HEK293 (cell line): ENCODE data around the gene SLC33A1.

Experiments used
- CTCF ChIA-PET: fragments of 350-600 bp; formaldehyde crosslinking; extraction: SDS; loops from one replicate; lab custom pipeline; 2021; ENCODE audit warnings: antibody characterized with exemption; lab: Yijun Ruan, JAX
- POLR2A ChIA-PET: fragments of 300-600 bp; formaldehyde crosslinking; extraction: SDS; loops from one replicate; lab custom pipeline; 2020; ENCODE audit warnings: antibody characterized with exemption, inconsistent platforms; lab: Yijun Ruan, JAX
- H3K27ac ChIP-seq: fragments of 200-500 bp; sonication (Bioruptor generic); 2 replicates; pipeline ENCODE4 v1.5.1; 2014; ENCODE audit warnings: low read depth, low read length, control low read depth, inconsistent platforms; ENCODE audit errors: extremely low read depth
- H3K36me3 ChIP-seq, 2 experiments: fragments of 200-500 bp in 1 of 2; sonication (Bioruptor generic) in 1 of 2; 1 replicate in 1 of 2; 2 replicates in 1 of 2; pipeline ENCODE4 v1.5.1; 2014 to 2017; ENCODE audit warnings: inconsistent platforms in 2 of 2, low read length in 2 of 2; ENCODE audit not compliant: control insufficient read depth in 2 of 2, insufficient read depth in 1 of 2
- H3K4me1 ChIP-seq: fragments of 200-500 bp; sonication (Bioruptor generic); 2 replicates; pipeline ENCODE4 v1.5.1; 2014; ENCODE audit warnings: mild to moderate bottlenecking, low read length, inconsistent platforms; ENCODE audit not compliant: control insufficient read depth, insufficient read depth
- H3K4me3 ChIP-seq: 2 replicates; pipeline ENCODE4 v1.5.1; 2011; ENCODE audit warnings: low read depth, mild to moderate bottlenecking, control low read depth, low read length, moderate library complexity
- H3K9me3 ChIP-seq: fragments of 200-500 bp; sonication (Bioruptor generic); 2 replicates; pipeline ENCODE4 v1.5.1; 2014; ENCODE audit warnings: low read depth, low read length, inconsistent platforms; ENCODE audit not compliant: control insufficient read depth, insufficient read depth
- BCL11B ChIP-seq: fragments of 450-650 bp; formaldehyde crosslinking; IDR thresholded peaks from 2 replicates; pipeline ENCODE4 v1.5.1; 2016; ENCODE audit warnings: low read depth, missing biosample characterization, missing genetic modification characterization
- GLI2 ChIP-seq: fragments of 450-650 bp; formaldehyde crosslinking; IDR thresholded peaks from 2 replicates; pipeline ENCODE4; 2017; ENCODE audit warnings: missing biosample characterization, missing genetic modification characterization, low read depth, borderline replicate concordance
- HOXA7 ChIP-seq: sonication (generic); formaldehyde crosslinking; IDR thresholded peaks from 2 replicates; pipeline ENCODE4 v1.8.1; 2022; ENCODE audit warnings: missing genetic modification reagents, borderline replicate concordance
- KLF9 ChIP-seq: fragments of 450-650 bp; formaldehyde crosslinking; IDR thresholded peaks from 2 replicates; pipeline ENCODE4 v1.5.1; 2016; ENCODE audit warnings: missing biosample characterization, missing genetic modification characterization, low read depth
- PRDM1 ChIP-seq: fragments of 450-650 bp; formaldehyde crosslinking; IDR thresholded peaks from 2 replicates; pipeline ENCODE4; 2016; ENCODE audit warnings: missing biosample characterization, missing genetic modification characterization
- RBAK ChIP-seq: fragments of 450-650 bp; formaldehyde crosslinking; IDR thresholded peaks from 2 replicates; pipeline ENCODE4 v1.5.1; 2016; ENCODE audit warnings: missing biosample characterization, missing genetic modification characterization
- ZNF10 ChIP-seq: fragments of 450-650 bp; formaldehyde crosslinking; IDR thresholded peaks from 2 replicates; pipeline ENCODE4 v1.5.1; 2017; ENCODE audit warnings: missing biosample characterization, missing genetic modification characterization
- ZNF169 ChIP-seq: fragments of 450-650 bp; formaldehyde crosslinking; IDR thresholded peaks from 2 replicates; pipeline ENCODE4 v1.5.1; 2016; ENCODE audit warnings: missing biosample characterization, missing genetic modification characterization
- ZNF2 ChIP-seq: fragments of 450-650 bp; formaldehyde crosslinking; IDR thresholded peaks from 2 replicates; pipeline ENCODE4 v1.5.1; 2016; ENCODE audit warnings: missing biosample characterization, missing genetic modification characterization
- ZNF266 ChIP-seq: fragments of 450-650 bp; formaldehyde crosslinking; IDR thresholded peaks from 2 replicates; pipeline ENCODE4 v1.5.1; 2016; ENCODE audit warnings: missing biosample characterization, missing genetic modification characterization, low read depth
- ZNF324 ChIP-seq: fragments of 450-650 bp; formaldehyde crosslinking; IDR thresholded peaks from 2 replicates; pipeline ENCODE4 v1.5.1; 2016; ENCODE audit warnings: missing biosample characterization, missing genetic modification characterization
- ZNF354C ChIP-seq: fragments of 450-650 bp; formaldehyde crosslinking; IDR thresholded peaks from 2 replicates; pipeline ENCODE4 v1.5.1; 2016; ENCODE audit warnings: missing biosample characterization, missing genetic modification characterization, low read depth, borderline replicate concordance
- ZNF529 ChIP-seq: fragments of 450-650 bp; formaldehyde crosslinking; IDR thresholded peaks from 2 replicates; pipeline ENCODE4 v1.5.1; 2017; ENCODE audit warnings: missing genetic modification characterization, missing biosample characterization; ENCODE audit not compliant: insufficient replicate concordance
- ZNF530 ChIP-seq: fragments of 450-650 bp; formaldehyde crosslinking; IDR thresholded peaks from 2 replicates; pipeline ENCODE4 v1.5.1; 2016; ENCODE audit warnings: low read depth, missing biosample characterization, missing genetic modification characterization
- ZNF621 ChIP-seq: fragments of 450-650 bp; formaldehyde crosslinking; IDR thresholded peaks from 2 replicates; pipeline ENCODE4 v1.5.1; 2017; ENCODE audit warnings: missing biosample characterization, missing genetic modification characterization
- ZSCAN30 ChIP-seq: fragments of 450-650 bp; IDR thresholded peaks from 2 replicates; pipeline ENCODE4 v1.5.1; 2018; ENCODE audit warnings: missing biosample characterization, mild to moderate bottlenecking, missing genetic modification characterization, moderate library complexity
- TF ChIP-seq, protein P1 (sequence below): fragments of 450-650 bp; formaldehyde crosslinking; IDR thresholded peaks from 2 replicates; pipeline ENCODE4 v1.5.1; 2016; ENCODE audit warnings: missing biosample characterization, missing genetic modification characterization
- TF ChIP-seq, protein P2 (sequence below): fragments of 450-650 bp; formaldehyde crosslinking; IDR thresholded peaks from 2 replicates; pipeline ENCODE4 v1.5.1; 2017; ENCODE audit warnings: missing biosample characterization, missing genetic modification characterization
- TF ChIP-seq, protein P3 (sequence below): fragments of 450-650 bp; formaldehyde crosslinking; IDR thresholded peaks from 2 replicates; pipeline ENCODE4 v1.5.1; 2017; ENCODE audit warnings: missing biosample characterization, missing genetic modification characterization
- TF ChIP-seq, protein P4 (sequence below): sonication (generic); formaldehyde crosslinking; IDR thresholded peaks from 2 replicates; pipeline ENCODE4 v1.8.1; 2022; ENCODE audit warnings: mild to moderate bottlenecking, moderate library complexity, missing genetic modification reagents
- TF ChIP-seq, protein P5 (sequence below): fragments of 450-650 bp; formaldehyde crosslinking; IDR thresholded peaks from 2 replicates; pipeline ENCODE4 v1.5.1; 2016; ENCODE audit warnings: missing biosample characterization, missing genetic modification characterization

The SLC33A1 gene

DNA sequence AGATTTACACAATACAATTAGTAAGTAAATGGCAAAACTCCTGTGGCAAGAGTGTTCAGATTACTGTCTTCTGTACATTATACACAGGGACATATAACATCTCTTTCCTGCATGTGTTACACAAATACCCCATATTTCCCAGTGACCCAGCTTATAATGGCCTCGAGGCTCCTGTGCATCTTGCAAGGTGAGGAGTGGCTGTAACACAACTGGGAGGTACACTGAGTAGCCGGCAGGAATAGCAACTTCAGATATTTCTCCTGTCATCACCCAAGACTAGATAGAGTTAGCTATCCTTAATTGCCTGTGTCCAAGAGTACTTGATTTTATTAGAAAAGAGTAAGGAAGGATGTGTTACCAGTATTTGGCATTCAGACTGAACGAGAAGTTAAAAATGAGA is 21.8 kb upstream of the SLC33A1 start (continued):
- TF ChIP-seq ZNF266 (tag by site-specific recombination) (no peak), KLF9 (tag by site-specific recombination) (no peak), ZNF169 (tag by site-specific recombination) (no peak), ZNF529 (tag by site-specific recombination) (no peak), PRDM1 (tag by site-specific recombination) (no peak)
- TF ChIP-seq, protein P1, sequence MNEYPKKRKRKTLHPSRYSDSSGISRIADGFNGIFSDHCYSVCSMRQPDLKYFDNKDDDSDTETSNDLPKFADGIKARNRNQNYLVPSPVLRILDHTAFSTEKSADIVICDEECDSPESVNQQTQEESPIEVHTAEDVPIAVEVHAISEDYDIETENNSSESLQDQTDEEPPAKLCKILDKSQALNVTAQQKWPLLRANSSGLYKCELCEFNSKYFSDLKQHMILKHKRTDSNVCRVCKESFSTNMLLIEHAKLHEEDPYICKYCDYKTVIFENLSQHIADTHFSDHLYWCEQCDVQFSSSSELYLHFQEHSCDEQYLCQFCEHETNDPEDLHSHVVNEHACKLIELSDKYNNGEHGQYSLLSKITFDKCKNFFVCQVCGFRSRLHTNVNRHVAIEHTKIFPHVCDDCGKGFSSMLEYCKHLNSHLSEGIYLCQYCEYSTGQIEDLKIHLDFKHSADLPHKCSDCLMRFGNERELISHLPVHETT (tag by site-specific recombination), result no peak

DNA sequence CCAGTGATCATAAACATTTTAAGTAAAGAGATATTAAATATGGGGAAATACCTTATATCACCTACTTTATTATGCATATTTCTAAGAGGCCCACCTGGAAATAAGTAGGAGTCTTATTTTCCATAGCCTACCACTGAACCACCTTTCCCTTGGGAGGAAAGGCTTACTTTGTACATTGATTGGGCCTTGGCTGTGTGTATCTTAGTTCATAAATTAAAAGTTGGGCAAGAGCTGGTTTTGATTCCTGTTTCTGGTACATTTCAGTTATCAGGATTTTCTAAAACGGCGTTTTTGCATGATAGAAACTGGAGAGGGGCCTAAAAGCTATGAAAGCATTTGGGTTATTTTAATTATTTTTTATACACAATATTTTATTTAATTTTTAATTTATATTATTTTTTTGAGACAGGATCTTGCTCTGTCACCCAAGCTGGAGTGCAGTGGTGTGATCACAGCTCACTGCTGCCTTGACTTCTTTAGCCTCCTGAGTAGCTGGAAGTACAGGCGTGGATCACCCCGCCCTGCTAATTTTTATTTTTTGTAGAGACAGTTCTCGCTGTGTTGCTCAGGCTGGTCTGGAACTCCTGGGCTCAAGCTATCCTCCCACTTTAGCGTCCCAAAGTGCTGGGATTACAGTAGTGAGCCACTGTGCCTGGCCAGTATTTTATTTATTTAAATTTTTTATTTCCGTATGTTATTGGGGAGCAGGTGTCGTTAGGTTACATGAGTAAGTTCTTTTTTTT is 18.8 kb upstream of the SLC33A1 start:
- Histone ChIP-seq H3K9me3 (no peaks in the 10 kb centered on the region), H3K36me3 (no peaks in the 10 kb centered on the region), H3K4me1 (peaks cover 2% of the 10 kb centered on the region; the same call in 1 of the 2 replicates), H3K27ac (no peak overlapping the region), H3K4me3 (no peak overlapping the region; the same call in 1 of the 2 replicates)
- ChIA-PET POLR2A (no interaction called here), CTCF (interaction anchor here (0.5 to 1.0 kb wide), 3 partner anchors 65 to 105 kb away, joined by 3 read pairs; no protein-coding TSS in a partner anchor)
- TF ChIP-seq GLI2 (no peak), ZNF324 (tag by site-specific recombination) (no peak), ZNF354C (tag by site-specific recombination) (no peak), ZNF621 (tag by site-specific recombination) (no peak), ZNF10 (no peak), ZNF2 (tag by site-specific recombination) (no peak), RBAK (no peak), ZSCAN30 (no peak), HOXA7 (CRISPR knock-in tag) (no peak), ZNF530 (tag by site-specific recombination) (no peak), BCL11B (no peak), PRDM1 (tag by site-specific recombination) (no peak)
- TF ChIP-seq, protein P2, sequence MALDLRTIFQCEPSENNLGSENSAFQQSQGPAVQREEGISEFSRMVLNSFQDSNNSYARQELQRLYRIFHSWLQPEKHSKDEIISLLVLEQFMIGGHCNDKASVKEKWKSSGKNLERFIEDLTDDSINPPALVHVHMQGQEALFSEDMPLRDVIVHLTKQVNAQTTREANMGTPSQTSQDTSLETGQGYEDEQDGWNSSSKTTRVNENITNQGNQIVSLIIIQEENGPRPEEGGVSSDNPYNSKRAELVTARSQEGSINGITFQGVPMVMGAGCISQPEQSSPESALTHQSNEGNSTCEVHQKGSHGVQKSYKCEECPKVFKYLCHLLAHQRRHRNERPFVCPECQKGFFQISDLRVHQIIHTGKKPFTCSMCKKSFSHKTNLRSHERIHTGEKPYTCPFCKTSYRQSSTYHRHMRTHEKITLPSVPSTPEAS (tag by site-specific recombination), result no peak
- TF ChIP-seq, protein P3, sequence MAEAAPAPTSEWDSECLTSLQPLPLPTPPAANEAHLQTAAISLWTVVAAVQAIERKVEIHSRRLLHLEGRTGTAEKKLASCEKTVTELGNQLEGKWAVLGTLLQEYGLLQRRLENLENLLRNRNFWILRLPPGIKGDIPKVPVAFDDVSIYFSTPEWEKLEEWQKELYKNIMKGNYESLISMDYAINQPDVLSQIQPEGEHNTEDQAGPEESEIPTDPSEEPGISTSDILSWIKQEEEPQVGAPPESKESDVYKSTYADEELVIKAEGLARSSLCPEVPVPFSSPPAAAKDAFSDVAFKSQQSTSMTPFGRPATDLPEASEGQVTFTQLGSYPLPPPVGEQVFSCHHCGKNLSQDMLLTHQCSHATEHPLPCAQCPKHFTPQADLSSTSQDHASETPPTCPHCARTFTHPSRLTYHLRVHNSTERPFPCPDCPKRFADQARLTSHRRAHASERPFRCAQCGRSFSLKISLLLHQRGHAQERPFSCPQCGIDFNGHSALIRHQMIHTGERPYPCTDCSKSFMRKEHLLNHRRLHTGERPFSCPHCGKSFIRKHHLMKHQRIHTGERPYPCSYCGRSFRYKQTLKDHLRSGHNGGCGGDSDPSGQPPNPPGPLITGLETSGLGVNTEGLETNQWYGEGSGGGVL (tag by site-specific recombination), result no peak
- TF ChIP-seq, protein P4, sequence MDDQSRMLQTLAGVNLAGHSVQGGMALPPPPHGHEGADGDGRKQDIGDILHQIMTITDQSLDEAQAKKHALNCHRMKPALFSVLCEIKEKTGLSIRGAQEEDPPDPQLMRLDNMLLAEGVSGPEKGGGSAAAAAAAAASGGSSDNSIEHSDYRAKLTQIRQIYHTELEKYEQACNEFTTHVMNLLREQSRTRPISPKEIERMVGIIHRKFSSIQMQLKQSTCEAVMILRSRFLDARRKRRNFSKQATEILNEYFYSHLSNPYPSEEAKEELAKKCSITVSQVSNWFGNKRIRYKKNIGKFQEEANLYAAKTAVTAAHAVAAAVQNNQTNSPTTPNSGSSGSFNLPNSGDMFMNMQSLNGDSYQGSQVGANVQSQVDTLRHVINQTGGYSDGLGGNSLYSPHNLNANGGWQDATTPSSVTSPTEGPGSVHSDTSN (CRISPR knock-in tag), result no peak
- TF ChIP-seq, protein P5, sequence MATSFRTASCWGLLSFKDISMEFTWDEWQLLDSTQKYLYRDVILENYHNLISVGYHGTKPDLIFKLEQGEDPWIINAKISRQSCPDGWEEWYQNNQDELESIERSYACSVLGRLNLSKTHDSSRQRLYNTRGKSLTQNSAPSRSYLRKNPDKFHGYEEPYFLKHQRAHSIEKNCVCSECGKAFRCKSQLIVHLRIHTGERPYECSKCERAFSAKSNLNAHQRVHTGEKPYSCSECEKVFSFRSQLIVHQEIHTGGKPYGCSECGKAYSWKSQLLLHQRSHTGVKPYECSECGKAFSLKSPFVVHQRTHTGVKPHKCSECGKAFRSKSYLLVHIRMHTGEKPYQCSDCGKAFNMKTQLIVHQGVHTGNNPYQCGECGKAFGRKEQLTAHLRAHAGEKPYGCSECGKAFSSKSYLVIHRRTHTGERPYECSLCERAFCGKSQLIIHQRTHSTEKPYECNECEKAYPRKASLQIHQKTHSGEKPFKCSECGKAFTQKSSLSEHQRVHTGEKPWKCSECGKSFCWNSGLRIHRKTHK (tag by site-specific recombination), result no peak
- TF ChIP-seq, protein P1 (tag by site-specific recombination), result no peak
